IMR-90 (cell line): Measurements from ENCODE around the gene RTN1. TPM values are rescaled to one million over a fixed set of nuclear protein-coding genes. Genes with fewer than 3 reads are reported as not detected.

Source experiments
- ATAC-seq: fragments of 200-7000 bp; cut with Tn5 transposase; 2 replicates; pipeline ENCODE4 v1.9.1; 2020; ENCODE audit warnings: low read depth, mild to moderate bottlenecking, moderate library complexity
- BruUV-seq: library from RNA; stranded (reverse); fragments of 400-500 nt; replicated peaks from 2 replicates; lab custom pipeline; 2021; lab: Mats Ljungman, UMichigan
- CTCF ChIA-PET: fragments of 300-600 bp; formaldehyde crosslinking; extraction: SDS; loops from one replicate; lab custom pipeline; 2021; ENCODE audit warnings: antibody characterized with exemption; lab: Yijun Ruan, JAX
- POLR2A ChIA-PET: fragments of 300-600 bp; sonication (Branson Sonifier 250); formaldehyde crosslinking; loops from one replicate; lab custom pipeline; 2022; ENCODE audit warnings: antibody characterized with exemption; ENCODE audit not compliant: unreplicated experiment; lab: Charles Lee
- DNase-seq: peaks from one replicate; pipeline ENCODE4 v3.0.0; 2013
- H2AFZ ChIP-seq: replicated peaks from 2 replicates; pipeline ENCODE3; 2013; ENCODE audit warnings: low read length, mild to moderate bottlenecking; ENCODE audit not compliant: poor library complexity
- H2AK5ac ChIP-seq: 2 replicates; pipeline ENCODE4 v1.6.1; 2013; ENCODE audit warnings: low read depth, low read length, inconsistent platforms
- H2AK9ac ChIP-seq: replicated peaks from 2 replicates; pipeline ENCODE3; 2013; ENCODE audit warnings: mild to moderate bottlenecking, low read depth, low read length, moderate library complexity; ENCODE audit not compliant: poor library complexity
- H2BK120ac ChIP-seq: 2 replicates; pipeline ENCODE4 v1.6.1; 2013; ENCODE audit warnings: low read depth, low read length, inconsistent platforms
- H2BK15ac ChIP-seq: 3 replicates; pipeline ENCODE4 v1.6.1; 2013; ENCODE audit warnings: low read depth, low read length, inconsistent platforms
- H2BK20ac ChIP-seq: 2 replicates; pipeline ENCODE4 v1.6.1; 2013; ENCODE audit warnings: low read depth, mild to moderate bottlenecking, inconsistent platforms, low read length, moderate library complexity
- H2BK5ac ChIP-seq: 2 replicates; pipeline ENCODE4 v1.6.1; 2013; ENCODE audit warnings: mild to moderate bottlenecking, low read depth, low read length, inconsistent platforms; ENCODE audit not compliant: poor library complexity, severe bottlenecking
- H3K14ac ChIP-seq: replicated peaks from 2 replicates; pipeline ENCODE4 v1.6.1; 2013; ENCODE audit warnings: low read depth, low read length, inconsistent platforms
- H3K18ac ChIP-seq: 2 replicates; pipeline ENCODE4 v1.6.1; 2013; ENCODE audit warnings: low read depth, low read length, control low read depth
- H3K23ac ChIP-seq: 2 replicates; pipeline ENCODE4 v1.6.1; 2013; ENCODE audit warnings: low read depth, low read length, inconsistent platforms
- H3K27ac ChIP-seq: 2 replicates; pipeline ENCODE4 v1.5.1; 2013; ENCODE audit warnings: mild to moderate bottlenecking, control low read depth, low read length; ENCODE audit not compliant: insufficient read depth
- H3K27me3 ChIP-seq: 2 replicates; pipeline ENCODE4 v1.6.1; 2013; ENCODE audit warnings: low read length; ENCODE audit not compliant: control insufficient read depth, insufficient read depth
- H3K36me3 ChIP-seq: 2 replicates; pipeline ENCODE4 v1.6.1; 2013; ENCODE audit warnings: low read length, mixed read lengths; ENCODE audit not compliant: control insufficient read depth, insufficient read depth
- H3K4ac ChIP-seq: 2 replicates; pipeline ENCODE4 v1.6.1; 2013; ENCODE audit warnings: low read depth, low read length, inconsistent platforms
- H3K4me1 ChIP-seq: 2 replicates; pipeline ENCODE4 v1.6.1; 2013; ENCODE audit warnings: low read length, mixed read lengths; ENCODE audit not compliant: control insufficient read depth, insufficient read depth
- H3K4me2 ChIP-seq: 2 replicates; pipeline ENCODE4 v1.6.1; 2013; ENCODE audit warnings: low read depth, mild to moderate bottlenecking, control low read depth, low read length, moderate library complexity
- H3K4me3 ChIP-seq: 2 replicates; pipeline ENCODE4 v1.5.1; 2013; ENCODE audit warnings: low read depth, mild to moderate bottlenecking, control low read depth, low read length, moderate library complexity; ENCODE audit not compliant: insufficient read depth
- H3K56ac ChIP-seq: 2 replicates; pipeline ENCODE4 v1.6.1; 2013; ENCODE audit warnings: low read length, inconsistent platforms; ENCODE audit not compliant: insufficient read depth; ENCODE audit errors: extremely low read depth
- H3K79me1 ChIP-seq, 2 experiments: 2 replicates each; pipeline ENCODE4 v1.6.1; 2013; ENCODE audit warnings: low read length in 2 of 2, inconsistent platforms in 1 of 2, low read depth in 1 of 2
- H3K9ac ChIP-seq: 2 replicates; pipeline ENCODE4 v1.6.1; 2013; ENCODE audit warnings: low read depth, low read length, control low read depth
- H3K9me1 ChIP-seq: 2 replicates; pipeline ENCODE4 v1.6.1; 2013; ENCODE audit warnings: low read length, inconsistent platforms; ENCODE audit not compliant: insufficient read depth
- H3K9me3 ChIP-seq: 2 replicates; pipeline ENCODE4 v1.6.1; 2013; ENCODE audit warnings: low read length; ENCODE audit not compliant: control insufficient read depth, insufficient read depth
- H4K20me1 ChIP-seq: 2 replicates; pipeline ENCODE4 v1.6.1; 2013; ENCODE audit warnings: low read length, inconsistent platforms; ENCODE audit not compliant: insufficient read depth
- H4K5ac ChIP-seq: 2 replicates; pipeline ENCODE4 v1.6.1; 2013; ENCODE audit warnings: mild to moderate bottlenecking, low read depth, low read length, control low read depth
- H4K8ac ChIP-seq, 2 experiments: 2 replicates each; pipeline ENCODE4 v1.6.1; 2013; ENCODE audit warnings: low read depth in 2 of 2, low read length in 2 of 2, control low read depth in 1 of 2, inconsistent platforms in 1 of 2
- H4K91ac ChIP-seq: 2 replicates; pipeline ENCODE4 v1.6.1; 2013; ENCODE audit warnings: low read depth, low read length, inconsistent platforms; ENCODE audit not compliant: insufficient read depth
- BHLHE40 ChIP-seq: fragments of 150-350 bp; IDR thresholded peaks from 2 replicates; pipeline ENCODE4 v1.6.1; 2016; ENCODE audit warnings: mild to moderate bottlenecking, low read depth, low read length
- CEBPB ChIP-seq: IDR thresholded peaks from 2 replicates; pipeline ENCODE4 v1.6.1; 2012; ENCODE audit warnings: low read depth, low read length, improper control_type of control experiment
- CHD1 ChIP-seq: IDR thresholded peaks from 2 replicates; pipeline ENCODE4 v1.6.1; 2012; ENCODE audit warnings: low read depth, low read length, improper control_type of control experiment
- CTCF ChIP-seq: conservative IDR thresholded peaks from 2 replicates; pipeline ENCODE4 v1.5.1; 2012; ENCODE audit warnings: mild to moderate bottlenecking, low read depth, low read length, improper control_type of control experiment
- ELK1 ChIP-seq: fragments of 150-350 bp; IDR thresholded peaks from 2 replicates; pipeline ENCODE4 v1.6.1; 2016; ENCODE audit warnings: low read depth, mild to moderate bottlenecking, low read length, moderate library complexity, borderline replicate concordance
- FOS ChIP-seq: fragments of 150-350 bp; IDR thresholded peaks from 2 replicates; pipeline ENCODE4 v1.6.1; 2016; ENCODE audit warnings: low read depth, low read length
- MAFK ChIP-seq: IDR thresholded peaks from 2 replicates; pipeline ENCODE4 v1.6.1; 2012; ENCODE audit warnings: low read depth, low read length, improper control_type of control experiment
- MAZ ChIP-seq: IDR thresholded peaks from 2 replicates; pipeline ENCODE4 v1.6.1; 2012; ENCODE audit warnings: low read depth, mild to moderate bottlenecking, low read length, improper control_type of control experiment, moderate library complexity, borderline replicate concordance
- MXI1 ChIP-seq: IDR thresholded peaks from 2 replicates; pipeline ENCODE4 v1.6.1; 2012; ENCODE audit warnings: low read depth, mild to moderate bottlenecking, low read length, moderate library complexity, borderline replicate concordance
- NFE2L2 ChIP-seq: fragments of 150-350 bp; IDR thresholded peaks from 2 replicates; pipeline ENCODE4 v1.6.1; 2016; ENCODE audit warnings: low read depth, mild to moderate bottlenecking, low read length
- POLR2A ChIP-seq: IDR thresholded peaks from 2 replicates; pipeline ENCODE4 v1.6.1; 2012; ENCODE audit warnings: mild to moderate bottlenecking, low read depth, low read length
- RAD21 ChIP-seq: IDR thresholded peaks from 2 replicates; pipeline ENCODE4 v1.6.1; 2012; ENCODE audit warnings: low read length, improper control_type of control experiment
- RCOR1 ChIP-seq: IDR thresholded peaks from 2 replicates; pipeline ENCODE4 v1.6.1; 2012; ENCODE audit warnings: mild to moderate bottlenecking, low read length, improper control_type of control experiment; ENCODE audit not compliant: insufficient replicate concordance
- RFX5 ChIP-seq: IDR thresholded peaks from 2 replicates; pipeline ENCODE4 v1.8.0; 2012; ENCODE audit warnings: low read depth, mild to moderate bottlenecking, low read length, moderate library complexity
- SMC3 ChIP-seq: fragments of 150-350 bp; IDR thresholded peaks from 2 replicates; pipeline ENCODE4 v1.6.1; 2016; ENCODE audit warnings: low read depth, mild to moderate bottlenecking, antibody characterized with exemption, low read length, moderate library complexity
- USF2 ChIP-seq: fragments of 150-350 bp; IDR thresholded peaks from 2 replicates; pipeline ENCODE4 v1.6.1; 2017; ENCODE audit warnings: mild to moderate bottlenecking, antibody characterized with exemption, low read length, low read depth
- WGBS, 2 experiments: methylation state at CpG; one replicate each; pipeline versions ENCODE4 v1.1.5 to v1.1.7; 2013; ENCODE audit warnings: missing lambda C conversion rate in 2 of 2; ENCODE audit not compliant: insufficient read length in 1 of 2; ENCODE audit errors: extremely low coverage in 2 of 2; 5-methylcytosine and 5-hydroxymethylcytosine counted together
- dilution Hi-C: fragments of 300-500 bp; cut with HindIII; formaldehyde crosslinking; loops from one replicate; pipeline ENCODE4 v1.14.3; 2018; ENCODE audit warnings: low sequenced_read_pairs; ENCODE audit not compliant: unreplicated experiment
- in situ Hi-C: fragments of 300-500 bp; cut with MboI; formaldehyde crosslinking; loops from 3 replicates; pipeline ENCODE4 v1.14.3; 2019; ENCODE audit warnings: low sequenced_read_pairs, inconsistent platforms, mixed read lengths
- intact Hi-C: fragments of 100-400 bp; cut with micrococcal nuclease; formaldehyde crosslinking; loops from 2 replicates; pipeline ENCODE4 v1.10.0; 2022
- polyA plus RNA-seq, 3 experiments: library from polyadenylated mRNA; depleted of rRNA; stranded (reverse); fragments of >200 nt; gene quantifications; 2 replicates each; pipeline ENCODE4 v1.2.3, GENCODE V29; 2012; ENCODE audit warnings: low replicate concordance in 1 of 3
- total RNA-seq: library from RNA; depleted of rRNA; stranded (reverse); fragments of >200 nt; gene quantifications from 2 replicates; pipeline ENCODE4 v1.2.3, GENCODE V29; 2012

The RTN1 gene
- total and polyA plus RNA-seq, 2 of the 4 experiments (the other 2 are of a cell fraction): 0.18 to 0.46 TPM

GRCh38 chr14:59698793-59699192 is 171.8 kb downstream of the RTN1 start:
- Histone ChIP-seq H2BK20ac (no peak overlapping the region), H3K4me3 (no peak overlapping the region), H3K9me1 (no peaks in the 10 kb centered on the region), H3K36me3 (no peaks in the 10 kb centered on the region), H3K23ac (no peak overlapping the region), H4K5ac (no peak overlapping the region), H3K27ac (no peak overlapping the region), H4K91ac (no peak overlapping the region), H2AK9ac (no peak overlapping the region), H3K27me3 (no peaks in the 10 kb centered on the region), H3K56ac (no peak overlapping the region), H2BK5ac (no peak overlapping the region), H4K8ac (no peak overlapping the region), H3K4ac (no peak overlapping the region), H3K18ac (no peak overlapping the region), H2AFZ (no peak overlapping the region), H3K4me2 (no peak overlapping the region), H2BK120ac (no peak overlapping the region), H2BK15ac (no peak overlapping the region), H2AK5ac (no peak overlapping the region), H3K79me1 (no peaks in the 10 kb centered on the region), H3K4me1 (no peaks in the 10 kb centered on the region), H3K9me3 (no peaks in the 10 kb centered on the region), H3K9ac (no peak overlapping the region), H3K14ac (no peak overlapping the region), H4K20me1 (no peaks in the 10 kb centered on the region)
- dilution Hi-C loops (no loop called here), intact Hi-C loops (no loop called here), in situ Hi-C loops (no loop called here)
- TF ChIP-seq RCOR1: no peak
- no peak for TF ChIP-seq USF2
- no peak for TF ChIP-seq CTCF
- TF ChIP-seq CHD1: no peak
- TF ChIP-seq SMC3: no peak
- TF ChIP-seq MAFK: no peak
- no peak for TF ChIP-seq POLR2A
- no peak for TF ChIP-seq NFE2L2
- TF ChIP-seq FOS: no peak
- no peak for TF ChIP-seq CEBPB
- no peak for TF ChIP-seq RFX5
- no peak for TF ChIP-seq BHLHE40
- no peak for TF ChIP-seq MAZ
- no peak for TF ChIP-seq ELK1
- no peak for TF ChIP-seq RAD21
- TF ChIP-seq MXI1: no peak
- no TSS peak for BruUV-seq
- CTCF ChIA-PET: interaction anchor here (0.5 to 0.8 kb wide), 2 partner anchors 17 to 21 kb away, joined by 3 read pairs; no protein-coding TSS in a partner anchor
- ATAC-seq: no peak
- POLR2A ChIA-PET: no interaction called here
- DNase-seq: no peak
- no CpG with 5 or more reads among the region's 2 CpGs for WGBS, 2 experiments
